ENCODE results near the gene PALS1. TPM values are rescaled to one million over a fixed set of nuclear protein-coding genes. Genes with fewer than 3 reads are reported as not detected.
A peak's percentile ranks its signal among the peaks of the same experiment; 100 is the strongest.

Gene PALS1
- total and polyA plus RNA-seq, 2 experiments from 2014 or later: 11.6 to 38.1 TPM

DNA sequence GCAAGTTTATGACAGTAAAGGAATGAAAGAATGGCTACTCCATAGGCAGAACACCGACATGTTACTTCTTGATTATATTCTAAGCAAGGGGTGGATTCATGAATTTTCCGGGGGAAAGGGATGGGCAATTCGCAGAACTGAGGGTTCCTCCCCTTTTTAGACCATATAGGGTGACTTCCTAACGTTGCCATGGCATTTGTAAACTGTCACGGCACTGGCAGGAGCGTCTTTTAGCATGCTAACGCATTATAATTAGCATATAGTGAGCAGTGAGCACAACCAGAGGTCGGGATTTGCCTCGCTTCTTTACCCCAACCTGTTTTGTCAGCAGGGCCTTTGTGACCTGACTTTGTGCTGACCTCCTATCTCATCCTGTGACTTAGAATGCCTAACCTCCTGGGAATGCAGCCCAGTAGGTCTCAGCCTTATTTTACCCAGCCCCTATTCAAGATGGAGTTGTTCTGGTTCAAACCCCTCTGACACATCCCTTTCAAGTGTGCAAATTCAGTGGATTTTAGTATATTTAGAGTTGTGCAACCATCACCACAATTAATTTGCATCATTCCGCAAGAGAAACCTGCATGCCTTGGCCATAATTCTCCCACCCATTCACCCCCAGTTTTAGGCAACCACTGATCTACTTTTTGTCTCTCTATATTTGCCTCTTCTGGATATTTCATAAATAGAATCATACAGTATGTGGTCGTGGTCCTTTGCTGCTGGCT is 27.4 kb downstream of the PALS1 start:
- Histone ChIP-seq H3K27me3 (no peaks in the 10 kb centered on the region), H4K20me1 (ENCODE audit: insufficient read depth, poor library complexity, severe bottlenecking) (peaks cover 3% of the 10 kb centered on the region), H3K4me1 (ENCODE audit: insufficient read depth) (peaks cover 26% of the 10 kb centered on the region), H2AFZ (no peak overlapping the region), H3K36me3 (replicated peaks; ENCODE audit: insufficient read depth, low read depth) (no peaks in the 10 kb centered on the region), H3K9me2 (replicated peaks; ENCODE audit: insufficient read depth) (no peaks in the 10 kb centered on the region), H3K4me3 (no peak overlapping the region), H3K4me2 (peak overlapping the region; percentile 70), H3K9me3 (ENCODE audit: low read depth) (no peaks in the 10 kb centered on the region), H3K79me2 (peaks cover 87% of the 10 kb centered on the region), H3K27ac (peak overlapping the region; percentile 63)
- peak; percentile 6 for DNase-seq (ENCODE audit: low spot score)
- TF ChIP-seq, protein P1, sequence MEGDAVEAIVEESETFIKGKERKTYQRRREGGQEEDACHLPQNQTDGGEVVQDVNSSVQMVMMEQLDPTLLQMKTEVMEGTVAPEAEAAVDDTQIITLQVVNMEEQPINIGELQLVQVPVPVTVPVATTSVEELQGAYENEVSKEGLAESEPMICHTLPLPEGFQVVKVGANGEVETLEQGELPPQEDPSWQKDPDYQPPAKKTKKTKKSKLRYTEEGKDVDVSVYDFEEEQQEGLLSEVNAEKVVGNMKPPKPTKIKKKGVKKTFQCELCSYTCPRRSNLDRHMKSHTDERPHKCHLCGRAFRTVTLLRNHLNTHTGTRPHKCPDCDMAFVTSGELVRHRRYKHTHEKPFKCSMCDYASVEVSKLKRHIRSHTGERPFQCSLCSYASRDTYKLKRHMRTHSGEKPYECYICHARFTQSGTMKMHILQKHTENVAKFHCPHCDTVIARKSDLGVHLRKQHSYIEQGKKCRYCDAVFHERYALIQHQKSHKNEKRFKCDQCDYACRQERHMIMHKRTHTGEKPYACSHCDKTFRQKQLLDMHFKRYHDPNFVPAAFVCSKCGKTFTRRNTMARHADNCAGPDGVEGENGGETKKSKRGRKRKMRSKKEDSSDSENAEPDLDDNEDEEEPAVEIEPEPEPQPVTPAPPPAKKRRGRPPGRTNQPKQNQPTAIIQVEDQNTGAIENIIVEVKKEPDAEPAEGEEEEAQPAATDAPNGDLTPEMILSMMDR (IDR thresholded peaks at IDR 0.05; ENCODE audit: poor library complexity): no peak
- TF ChIP-seq EZH2phosphoT487 (IDR thresholded peaks at IDR 0.05; ENCODE audit: low read depth, severe bottlenecking, unreplicated experiment): no peak
- TF ChIP-seq EZH2 (IDR thresholded peaks at IDR 0.05; ENCODE audit: borderline replicate concordance): no peak
- 35% methylated on average over 11 of the region's 11 CpGs for WGBS (ENCODE audit: low lambda C conversion rate, missing lambda C conversion rate)

DNA sequence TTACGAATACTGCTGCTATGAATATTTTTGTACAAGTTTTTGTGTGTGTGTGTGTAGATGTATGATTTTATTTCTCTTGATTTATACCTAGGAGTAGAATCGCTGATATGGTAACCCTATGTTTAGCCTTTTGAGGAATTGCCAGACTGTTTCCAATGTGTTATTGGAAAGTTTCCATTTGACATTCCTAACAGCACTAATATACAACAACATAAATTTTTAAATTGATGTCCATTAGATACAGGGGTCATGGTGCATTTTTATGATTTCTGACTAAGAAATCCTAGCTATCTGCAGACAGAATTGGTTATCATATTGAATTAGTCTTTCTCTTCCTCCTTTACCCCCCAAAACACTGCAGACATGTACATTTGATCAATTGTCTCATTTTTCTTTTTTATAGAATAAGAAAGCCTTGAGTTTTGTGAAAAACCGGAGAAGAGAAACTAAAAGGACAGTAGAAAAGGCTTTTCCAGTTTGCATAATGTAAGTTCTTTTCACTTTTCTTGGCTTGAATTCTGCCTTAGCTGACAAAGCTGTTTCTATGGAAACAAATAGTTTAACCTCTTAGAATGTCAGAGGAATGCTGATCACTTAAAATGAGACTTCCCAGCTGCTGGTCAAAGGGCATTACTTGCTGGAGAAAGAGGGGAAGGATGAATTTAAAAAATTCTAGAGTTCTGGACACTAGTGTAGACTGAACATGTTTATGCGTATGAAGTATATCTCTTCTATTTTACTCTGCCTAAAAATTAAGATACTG is 28.2 kb downstream of the PALS1 start:
- peaks cover 26% of the 10 kb centered on the region for H3K4me1 ChIP-seq (ENCODE audit: insufficient read depth)
- H3K36me3 ChIP-seq (replicated peaks; ENCODE audit: insufficient read depth, low read depth): no peaks in the 10 kb centered on the region

DNA sequence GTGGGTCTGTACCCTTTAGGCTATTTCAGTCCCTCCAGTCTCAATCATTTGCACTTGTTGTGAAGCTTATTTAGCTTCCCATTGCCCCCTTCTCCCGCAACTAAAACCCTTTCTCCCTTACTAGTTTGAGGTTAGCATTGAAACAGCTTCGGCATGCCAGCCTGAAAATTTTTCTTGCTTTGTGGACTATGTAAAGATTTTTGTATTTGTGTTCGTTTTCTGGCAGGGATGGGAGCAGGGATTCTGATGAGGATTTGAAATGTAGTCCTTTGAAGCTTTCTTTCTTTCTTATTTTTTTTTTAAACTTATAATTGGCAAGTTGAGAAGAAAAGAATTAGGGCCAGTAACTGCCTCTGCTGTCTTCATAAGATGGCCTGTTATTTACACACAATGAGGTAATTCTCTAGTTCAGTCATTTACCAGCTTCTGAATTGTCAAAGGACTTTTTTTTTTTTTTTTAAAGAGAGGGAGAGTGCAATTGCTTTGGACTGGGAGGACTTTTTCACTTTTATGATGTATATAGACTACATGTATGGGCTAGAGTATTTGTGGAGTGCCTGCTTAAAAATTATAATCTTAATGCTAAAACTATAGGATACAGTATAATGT is 29.0 kb downstream of the PALS1 start:
- Histone ChIP-seq H3K4me1 (ENCODE audit: insufficient read depth) (peaks cover 26% of the 10 kb centered on the region), H3K79me2 (peaks cover 76% of the 10 kb centered on the region), H4K20me1 (ENCODE audit: insufficient read depth, poor library complexity, severe bottlenecking) (peaks cover 3% of the 10 kb centered on the region), H3K9me2 (replicated peaks; ENCODE audit: insufficient read depth) (no peaks in the 10 kb centered on the region), H3K9me3 (ENCODE audit: low read depth) (no peaks in the 10 kb centered on the region), H3K4me2 (peak overlapping the region; percentile 70), H3K27me3 (no peaks in the 10 kb centered on the region), H3K36me3 (replicated peaks; ENCODE audit: insufficient read depth, low read depth) (no peaks in the 10 kb centered on the region), H3K4me3 (no peak overlapping the region), H3K27ac (peak overlapping the region; percentile 63), H2AFZ (no peak overlapping the region)
- WGBS (ENCODE audit: low lambda C conversion rate, missing lambda C conversion rate): 52% methylated on average over 3 of the region's 3 CpGs
- TF ChIP-seq EZH2phosphoT487 (IDR thresholded peaks at IDR 0.05; ENCODE audit: low read depth, severe bottlenecking, unreplicated experiment): no peak
- no peak for TF ChIP-seq EZH2 (IDR thresholded peaks at IDR 0.05; ENCODE audit: borderline replicate concordance)
- no peak for DNase-seq (ENCODE audit: low spot score)

More for the DNA sequence above, 28.2 kb downstream of the PALS1 start:
- H3K79me2 ChIP-seq: peaks cover 81% of the 10 kb centered on the region
- H3K27ac ChIP-seq: peak overlapping the region; percentile 63
- 57% methylated on average over 4 of the region's 4 CpGs for WGBS (ENCODE audit: low lambda C conversion rate, missing lambda C conversion rate)
- no peak overlapping the region for H3K4me3 ChIP-seq
- no peaks in the 10 kb centered on the region for H3K9me3 ChIP-seq (ENCODE audit: low read depth)
- TF ChIP-seq EZH2 (IDR thresholded peaks at IDR 0.05; ENCODE audit: borderline replicate concordance) (no peak), EZH2phosphoT487 (IDR thresholded peaks at IDR 0.05; ENCODE audit: low read depth, severe bottlenecking, unreplicated experiment) (no peak)
- TF ChIP-seq, protein P1 (IDR thresholded peaks at IDR 0.05; ENCODE audit: poor library complexity): no peak
- no peak overlapping the region for H2AFZ ChIP-seq
- no peaks in the 10 kb centered on the region for H3K27me3 ChIP-seq
- DNase-seq (ENCODE audit: low spot score): peak; percentile 38
- H3K9me2 ChIP-seq (replicated peaks; ENCODE audit: insufficient read depth): no peaks in the 10 kb centered on the region
- H4K20me1 ChIP-seq (ENCODE audit: insufficient read depth, poor library complexity, severe bottlenecking): peaks cover 3% of the 10 kb centered on the region
- H3K4me2 ChIP-seq: peak overlapping the region; percentile 70

Measured in hepatocyte (in vitro differentiated cells).